MG63 (cell line): ENCODE results near the gene KIAA0232. TPM values are rescaled to one million over a fixed set of nuclear protein-coding genes. Genes with fewer than 3 reads are reported as not detected.
"Not testable (repeated sequence)": the region's sequence is repeated elsewhere in the genome, so short reads cannot be mapped to it uniquely, and the experiment has no call there.

Experiments
- DNase-seq: peaks from one replicate; pipeline ENCODE4 v3.0.0-alpha.2; 2020
- H3K27me3 ChIP-seq: fragments of 250-450 bp; sonication (Bioruptor Pico); 2 replicates; pipeline ENCODE4 v1.5.1; 2020; ENCODE audit warnings: mild to moderate bottlenecking, moderate library complexity
- H3K36me3 ChIP-seq: fragments of 250-450 bp; sonication (Bioruptor Pico); 2 replicates; pipeline ENCODE4 v1.5.1; 2020; ENCODE audit warnings: mild to moderate bottlenecking, moderate library complexity
- H3K4me3 ChIP-seq: fragments of 250-450 bp; sonication (Bioruptor Pico); 2 replicates; pipeline ENCODE4 v1.5.1; 2020; ENCODE audit warnings: mild to moderate bottlenecking, moderate library complexity
- H3K9me3 ChIP-seq: fragments of 250-450 bp; sonication (Bioruptor Pico); 2 replicates; pipeline ENCODE4 v1.5.1; 2020; ENCODE audit warnings: mild to moderate bottlenecking, moderate library complexity
- total RNA-seq: library from RNA; depleted of rRNA; stranded (reverse); fragments of >200 nt; shearing (Covaris generic); gene quantifications from 2 replicates; pipeline ENCODE4 v1.2.3, GENCODE V29; 2014; ENCODE audit warnings: low replicate concordance

Gene KIAA0232
- total RNA-seq, 1 experiment from 2014 or later, result 2.9 TPM

DNA sequence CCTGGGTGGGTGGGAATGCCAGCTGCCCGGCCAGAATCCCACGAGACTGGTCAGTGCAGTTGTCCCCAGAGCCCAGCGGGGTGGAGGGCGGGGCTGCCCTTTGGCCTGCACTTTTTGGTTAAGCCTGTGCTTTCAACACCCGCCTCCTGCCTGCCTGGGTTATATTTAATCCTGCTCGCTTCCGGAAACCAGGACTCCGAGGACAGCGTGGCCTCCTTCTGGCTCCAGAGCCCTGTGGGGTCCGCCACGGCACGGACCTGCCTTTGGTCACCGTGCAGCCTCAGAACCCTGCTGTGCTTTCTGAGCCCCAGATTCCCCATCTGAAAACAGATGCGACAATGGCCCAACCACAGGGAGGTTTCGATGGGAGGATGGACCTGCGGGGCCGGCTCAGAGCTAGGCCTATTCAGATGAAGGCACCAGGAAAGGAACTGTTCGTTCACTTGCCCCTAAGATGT, 29.4 kb upstream of the KIAA0232 start:
- Histone ChIP-seq H3K36me3 (no peaks in the 10 kb centered on the region), H3K27me3 (no peaks in the 10 kb centered on the region), H3K9me3 (no peaks in the 10 kb centered on the region), H3K4me3 (no peak overlapping the region)
- no peak for DNase-seq

DNA sequence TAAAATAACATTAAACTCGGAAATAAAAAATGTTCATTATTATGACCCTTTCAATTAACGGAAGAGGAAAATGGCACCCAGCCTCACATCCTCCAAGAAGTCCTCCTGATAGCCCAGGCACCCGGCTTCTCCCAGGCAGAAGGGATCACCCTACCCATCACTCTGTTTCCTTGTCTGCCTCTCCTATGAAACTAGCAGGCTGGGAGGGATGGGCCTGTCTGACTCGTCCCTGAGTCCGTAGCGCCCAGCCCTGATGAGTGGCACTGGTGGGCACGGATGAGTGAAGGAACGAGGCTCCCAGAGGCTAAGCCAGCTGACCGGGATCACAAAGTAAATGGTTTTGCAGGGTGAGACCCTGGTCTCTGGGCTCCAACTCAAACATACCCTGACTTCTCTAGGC, 28.6 kb upstream of the KIAA0232 start:
- Histone ChIP-seq H3K4me3 (no peak overlapping the region), H3K27me3 (no peaks in the 10 kb centered on the region), H3K9me3 (no peaks in the 10 kb centered on the region), H3K36me3 (no peaks in the 10 kb centered on the region)
- no peak for DNase-seq

- H3K9me3 ChIP-seq, result no peaks in the 10 kb centered on the region
- no peaks in the 10 kb centered on the region for H3K36me3 ChIP-seq
- H3K27me3 ChIP-seq, result no peaks in the 10 kb centered on the region
- no peak for DNase-seq
- no peak overlapping the region for H3K4me3 ChIP-seq
Measured at GRCh38 chr4:6754481-6755087, 27.9 kb upstream of the KIAA0232 start.

DNA sequence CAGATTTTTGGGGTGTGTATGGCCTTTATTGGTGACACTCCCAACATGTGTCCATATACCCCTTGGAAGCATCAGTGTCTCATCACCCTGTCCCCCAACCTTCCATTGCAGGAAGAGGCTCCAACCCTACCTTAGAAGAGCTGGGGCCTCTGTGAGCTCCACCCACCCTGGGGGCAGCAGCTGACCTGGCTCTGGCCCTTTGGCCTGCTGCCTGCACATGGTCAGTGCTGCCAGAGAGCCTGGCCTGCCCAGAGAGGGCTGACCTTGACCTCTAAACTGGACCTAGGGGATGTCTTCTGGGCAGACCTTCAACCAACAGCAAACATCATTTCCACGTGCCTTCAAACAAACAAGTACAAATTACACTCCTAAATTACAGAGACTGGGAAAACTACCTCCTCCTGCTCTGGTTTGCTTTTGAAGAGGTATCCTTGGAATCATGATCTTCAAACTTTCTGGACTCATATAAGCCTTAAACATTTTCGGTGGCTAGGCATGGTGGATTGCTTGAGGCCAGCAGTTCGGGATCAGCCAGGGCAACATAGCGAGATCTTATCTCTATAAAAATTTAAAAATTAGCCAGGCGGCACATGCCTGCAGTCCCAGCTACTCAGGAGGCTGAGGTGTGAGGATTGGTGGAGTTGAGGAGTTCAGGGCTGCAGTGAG, 27.3 kb upstream of the KIAA0232 start:
- Histone ChIP-seq H3K36me3 (no peaks in the 10 kb centered on the region), H3K4me3 (no peak overlapping the region), H3K27me3 (no peaks in the 10 kb centered on the region), H3K9me3 (no peaks in the 10 kb centered on the region)
- no peak for DNase-seq

GRCh38 chr4:6756345-6756744, 26.2 kb upstream of the KIAA0232 start:
- not testable (repeated sequence) for H3K4me3 ChIP-seq, H3K36me3 ChIP-seq, H3K9me3 ChIP-seq, H3K27me3 ChIP-seq, DNase-seq

DNA sequence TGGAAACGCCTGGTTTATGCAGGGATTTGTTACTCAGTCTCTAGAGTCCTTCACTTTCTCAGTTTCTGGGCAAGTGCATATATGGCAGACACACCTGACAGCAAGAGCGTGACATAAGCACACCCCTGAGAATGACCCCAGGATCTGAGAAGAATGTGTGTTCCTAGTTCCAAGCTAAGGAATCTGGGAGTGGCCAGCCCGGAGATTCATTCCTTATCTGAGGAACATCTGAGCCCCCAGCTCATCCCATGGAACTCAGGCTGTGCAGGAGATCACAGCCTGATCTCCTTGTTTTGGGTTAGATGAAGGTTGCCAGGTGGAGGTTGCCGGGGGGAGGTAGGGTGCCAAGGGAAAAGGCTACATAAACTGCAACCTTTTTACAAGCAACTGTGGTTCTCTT, 23.8 kb upstream of the KIAA0232 start:
- Histone ChIP-seq H3K9me3 (no peaks in the 10 kb centered on the region), H3K36me3 (no peaks in the 10 kb centered on the region), H3K4me3 (no peak overlapping the region), H3K27me3 (no peaks in the 10 kb centered on the region)
- no peak for DNase-seq

DNA sequence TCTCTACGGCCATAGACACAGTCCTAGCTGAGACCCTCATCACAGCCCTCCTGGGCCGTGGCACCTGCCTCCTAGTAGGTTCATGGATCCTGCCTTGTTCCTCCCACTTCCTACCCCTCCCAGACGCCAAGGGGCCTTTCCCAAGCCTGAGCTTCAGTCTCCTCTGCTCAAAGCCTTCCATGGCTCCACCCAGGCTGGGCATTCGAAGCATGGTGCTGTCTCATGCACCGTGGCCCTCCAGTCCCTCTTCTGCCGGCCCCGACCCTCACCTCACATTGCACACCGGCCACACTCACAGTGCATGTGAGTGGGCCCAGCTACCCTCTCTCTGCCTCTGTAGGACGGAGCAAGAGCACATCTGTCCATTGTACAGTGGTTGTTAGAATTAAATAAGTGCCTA, 21.7 kb upstream of the KIAA0232 start:
- no peak overlapping the region for H3K4me3 ChIP-seq
- H3K27me3 ChIP-seq, result no peaks in the 10 kb centered on the region
- no peaks in the 10 kb centered on the region for H3K36me3 ChIP-seq
- no peaks in the 10 kb centered on the region for H3K9me3 ChIP-seq
- no peak for DNase-seq

GRCh38 chr4:6761649-6762615, 20.6 kb upstream of the KIAA0232 start:
- no peaks in the 10 kb centered on the region for H3K27me3 ChIP-seq
- no peaks in the 10 kb centered on the region for H3K36me3 ChIP-seq
- no peaks in the 10 kb centered on the region for H3K9me3 ChIP-seq
- DNase-seq, result peak; percentile 53
- no peak overlapping the region for H3K4me3 ChIP-seq

- DNase-seq, result no peak
- H3K9me3 ChIP-seq, result no peaks in the 10 kb centered on the region
- no peaks in the 10 kb centered on the region for H3K36me3 ChIP-seq
- H3K4me3 ChIP-seq, result no peak overlapping the region
- no peaks in the 10 kb centered on the region for H3K27me3 ChIP-seq
Measured at GRCh38 chr4:6763330-6763851, 19.1 kb upstream of the KIAA0232 start.

DNA sequence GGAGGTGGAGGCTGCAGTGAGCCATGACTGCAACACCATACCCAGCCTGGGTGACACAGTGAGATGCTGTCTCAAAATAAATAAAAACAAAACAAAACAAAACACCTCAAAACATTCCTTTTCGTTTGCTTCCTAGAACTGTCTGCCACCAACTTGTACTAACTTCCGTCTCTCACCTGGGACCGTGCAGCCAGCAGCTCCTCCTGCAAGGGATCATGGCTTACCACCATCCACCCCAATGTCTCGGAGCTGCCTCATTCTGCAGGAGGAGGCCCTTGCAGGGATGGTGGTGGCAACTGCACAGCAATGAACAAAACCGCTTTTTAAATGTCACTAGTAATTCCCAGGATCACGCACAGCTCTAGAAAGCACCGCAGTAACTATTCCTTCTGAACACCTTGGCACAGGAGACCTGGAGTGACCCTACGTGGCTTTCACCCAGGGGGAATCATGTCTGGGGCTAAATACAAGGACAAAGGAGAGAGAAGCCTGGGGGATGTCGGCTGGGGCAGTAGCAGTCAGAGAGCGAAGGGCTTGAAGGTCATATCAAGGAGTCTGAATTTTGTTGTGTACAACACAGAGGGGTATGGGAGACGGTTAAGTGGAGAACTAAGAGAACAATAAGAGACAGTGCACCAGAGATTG, 17.4 kb upstream of the KIAA0232 start:
- DNase-seq, result no peak
- H3K9me3 ChIP-seq, result no peaks in the 10 kb centered on the region
- no peaks in the 10 kb centered on the region for H3K27me3 ChIP-seq
- no peaks in the 10 kb centered on the region for H3K36me3 ChIP-seq
- H3K4me3 ChIP-seq, result no peak overlapping the region

- DNase-seq, result no peak
- no peaks in the 10 kb centered on the region for H3K36me3 ChIP-seq
- H3K27me3 ChIP-seq, result no peaks in the 10 kb centered on the region
- no peak overlapping the region for H3K4me3 ChIP-seq
- H3K9me3 ChIP-seq, result no peaks in the 10 kb centered on the region
Measured at GRCh38 chr4:6765703-6766102, 16.8 kb upstream of the KIAA0232 start.

GRCh38 chr4:6767386-6767747, 15.2 kb upstream of the KIAA0232 start:
- no peaks in the 10 kb centered on the region for H3K27me3 ChIP-seq
- no peak overlapping the region for H3K4me3 ChIP-seq
- no peaks in the 10 kb centered on the region for H3K36me3 ChIP-seq
- no peaks in the 10 kb centered on the region for H3K9me3 ChIP-seq
- DNase-seq, result no peak

- H3K9me3 ChIP-seq, result no peaks in the 10 kb centered on the region
- no peaks in the 10 kb centered on the region for H3K27me3 ChIP-seq
- no peak for DNase-seq
- H3K36me3 ChIP-seq, result no peaks in the 10 kb centered on the region
- H3K4me3 ChIP-seq, result no peak overlapping the region
Measured at GRCh38 chr4:6767748-6768538, 14.6 kb upstream of the KIAA0232 start.

DNA sequence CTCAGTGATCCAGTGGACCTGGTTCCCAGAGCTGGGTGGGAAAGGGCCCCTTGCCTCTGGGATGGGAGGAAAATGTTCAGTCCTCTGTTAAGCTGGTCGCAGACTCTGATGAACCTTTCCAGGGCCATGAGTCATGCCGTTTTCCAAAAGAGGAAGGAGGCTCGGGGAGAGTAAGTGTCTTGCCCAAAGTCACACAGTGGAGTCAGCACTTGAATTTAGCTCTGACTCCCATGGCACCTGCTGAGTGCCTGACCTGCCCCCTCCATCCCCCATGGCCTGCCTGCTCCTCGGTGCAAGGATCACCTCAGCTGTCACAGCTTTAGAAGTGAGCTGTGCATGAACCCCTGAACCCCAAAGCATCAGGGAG, 14.0 kb upstream of the KIAA0232 start:
- peak; percentile 55 for DNase-seq
- Histone ChIP-seq H3K4me3 (no peak overlapping the region), H3K27me3 (no peaks in the 10 kb centered on the region)

DNA sequence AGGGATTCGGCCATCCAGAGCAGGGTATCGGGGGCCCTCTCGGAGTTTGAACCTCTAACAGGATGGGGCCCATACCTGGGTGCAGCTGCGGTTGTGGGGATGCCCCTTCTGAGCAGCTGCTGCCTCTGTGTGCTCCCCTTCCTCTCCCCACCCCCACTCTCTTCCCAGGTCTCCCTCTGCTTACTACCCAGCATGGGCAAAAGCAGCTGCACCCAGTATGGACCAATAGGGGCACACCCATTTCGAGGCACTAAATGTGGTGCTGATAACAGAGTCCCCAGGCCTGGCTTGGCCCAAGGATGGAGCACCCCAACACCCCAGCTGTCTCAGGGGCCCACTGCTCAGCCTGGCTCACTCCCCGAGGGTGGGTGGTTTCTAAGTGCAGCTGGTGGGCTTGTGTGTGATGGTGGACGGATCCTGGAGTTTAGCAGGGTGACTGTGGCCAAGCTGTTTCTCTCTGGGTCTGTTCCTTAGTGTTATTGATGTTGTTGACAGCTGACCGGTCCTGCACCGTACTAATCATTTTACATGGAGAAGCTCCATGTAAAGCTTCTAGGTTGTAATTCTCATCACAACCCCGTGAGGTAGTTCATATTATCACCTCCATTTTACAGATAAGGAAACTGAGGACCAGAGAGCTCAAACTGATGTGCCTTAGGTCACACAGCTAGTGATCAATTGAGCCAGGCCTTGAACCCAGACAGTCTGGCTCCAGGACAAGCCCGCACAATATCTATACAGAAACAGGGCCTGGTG, 13.1 kb upstream of the KIAA0232 start:
- Histone ChIP-seq H3K4me3 (no peak overlapping the region), H3K27me3 (no peaks in the 10 kb centered on the region), H3K9me3 (no peaks in the 10 kb centered on the region), H3K36me3 (no peaks in the 10 kb centered on the region)
- no peak for DNase-seq

More for the DNA sequence above, 14.0 kb upstream of the KIAA0232 start:
- Histone ChIP-seq H3K9me3 (no peaks in the 10 kb centered on the region), H3K36me3 (no peaks in the 10 kb centered on the region)
